H9 (cell line): ENCODE results near the gene TRIM23. TPM values are rescaled to one million over a fixed set of nuclear protein-coding genes. Genes with fewer than 3 reads are reported as not detected.

Experiments used
- DNase-seq: peaks from one replicate; pipeline ENCODE4 v3.0.0-alpha.2; 2017
- H2AFZ ChIP-seq: one replicate; pipeline ENCODE4 v1.6.1; 2013; ENCODE audit warnings: mild to moderate bottlenecking, low read length, control low read depth, moderate library complexity
- H2AK5ac ChIP-seq: 2 replicates; pipeline ENCODE4 v1.6.1; 2013; ENCODE audit warnings: low read length, control low read depth, mixed read lengths; ENCODE audit not compliant: insufficient read length
- H2BK120ac ChIP-seq: one replicate; pipeline ENCODE4 v1.6.1; 2013; ENCODE audit warnings: low read depth, mild to moderate bottlenecking, low read length, control low read depth, inconsistent platforms; ENCODE audit not compliant: poor library complexity, severe bottlenecking
- H2BK12ac ChIP-seq: 2 replicates; pipeline ENCODE4 v1.6.1; 2013; ENCODE audit warnings: low read length, control low read depth, mixed read lengths, low read depth; ENCODE audit not compliant: insufficient read length
- H2BK15ac ChIP-seq: 2 replicates; pipeline ENCODE4 v1.6.1; 2013; ENCODE audit warnings: low read depth, low read length, control low read depth
- H2BK20ac ChIP-seq: one replicate; pipeline ENCODE4 v1.6.1; 2013; ENCODE audit warnings: low read depth, mild to moderate bottlenecking, low read length, control low read depth, inconsistent platforms; ENCODE audit not compliant: poor library complexity, severe bottlenecking
- H2BK5ac ChIP-seq: 2 replicates; pipeline ENCODE4 v1.6.1; 2013; ENCODE audit warnings: low read length, control low read depth, mixed read lengths; ENCODE audit not compliant: insufficient read length
- H3K14ac ChIP-seq: 2 replicates; pipeline ENCODE4 v1.6.1; 2013; ENCODE audit warnings: low read length, control low read depth; ENCODE audit not compliant: insufficient read depth
- H3K18ac ChIP-seq: 2 replicates; pipeline ENCODE4 v1.6.1; 2013; ENCODE audit warnings: low read depth, mild to moderate bottlenecking, mixed read lengths, low read length, control low read depth; ENCODE audit not compliant: insufficient read length
- H3K23ac ChIP-seq: 2 replicates; pipeline ENCODE4 v1.6.1; 2013; ENCODE audit warnings: low read length, control low read depth, mixed read lengths, low read depth; ENCODE audit not compliant: insufficient read length
- H3K23me2 ChIP-seq: 2 replicates; pipeline ENCODE4 v1.6.1; 2013; ENCODE audit warnings: low read depth, mild to moderate bottlenecking, mixed read lengths, low read length, control low read depth; ENCODE audit not compliant: insufficient read length, poor library complexity, severe bottlenecking
- H3K27ac ChIP-seq: 2 replicates; pipeline ENCODE4 v1.5.1; 2013; ENCODE audit warnings: low read length, control low read depth, mixed read lengths, low read depth; ENCODE audit not compliant: insufficient read length
- H3K27me3 ChIP-seq: 2 replicates; pipeline ENCODE4 v1.6.1; 2013; ENCODE audit warnings: low read length, control low read depth, inconsistent platforms; ENCODE audit not compliant: insufficient read depth
- H3K4ac ChIP-seq: 2 replicates; pipeline ENCODE4 v1.6.1; 2013; ENCODE audit warnings: low read depth, mild to moderate bottlenecking, control low read depth, inconsistent platforms, low read length, moderate library complexity
- H3K4me1 ChIP-seq: 2 replicates; pipeline ENCODE4 v1.6.1; 2013; ENCODE audit warnings: low read length, control low read depth, inconsistent platforms; ENCODE audit not compliant: insufficient read depth
- H3K4me2 ChIP-seq: 2 replicates; pipeline ENCODE4 v1.6.1; 2013; ENCODE audit warnings: low read length, control low read depth, mixed read lengths; ENCODE audit not compliant: insufficient read length, insufficient read depth
- H3K56ac ChIP-seq: 2 replicates; pipeline ENCODE4 v1.6.1; 2013; ENCODE audit warnings: low read depth, mild to moderate bottlenecking, mixed read lengths, low read length, control low read depth; ENCODE audit not compliant: insufficient read length
- H3K79me1 ChIP-seq: 2 replicates; pipeline ENCODE4 v1.6.1; 2013; ENCODE audit warnings: low read depth, mild to moderate bottlenecking, moderate library complexity, low read length, control low read depth, inconsistent platforms; ENCODE audit not compliant: insufficient read depth, poor library complexity, severe bottlenecking
- H3K79me2 ChIP-seq: 2 replicates; pipeline ENCODE4 v1.6.1; 2013; ENCODE audit warnings: low read length, control low read depth, inconsistent platforms; ENCODE audit not compliant: insufficient read depth
- H3K9ac ChIP-seq: 2 replicates; pipeline ENCODE4 v1.6.1; 2013; ENCODE audit warnings: low read length, control low read depth, mixed read lengths; ENCODE audit not compliant: insufficient read length; ENCODE audit errors: extremely low read depth
- H3K9me3 ChIP-seq: one replicate; pipeline ENCODE4 v1.6.1; 2013; ENCODE audit warnings: low read depth, low read length, inconsistent platforms; ENCODE audit not compliant: control insufficient read depth
- H3T11ph ChIP-seq: one replicate; pipeline ENCODE4 v1.6.1; 2013; ENCODE audit warnings: mild to moderate bottlenecking, low read length, control low read depth, inconsistent platforms
- H4K20me1 ChIP-seq: one replicate; pipeline ENCODE4 v1.6.1; 2013; ENCODE audit not compliant: control insufficient read depth, insufficient read length, insufficient read depth
- H4K5ac ChIP-seq: 2 replicates; pipeline ENCODE4 v1.6.1; 2013; ENCODE audit warnings: low read depth, mild to moderate bottlenecking, mixed read lengths, low read length, control low read depth; ENCODE audit not compliant: insufficient read length
- H4K8ac ChIP-seq: replicated peaks from 2 replicates; pipeline ENCODE4 v1.6.1; 2013; ENCODE audit warnings: low read length, control low read depth, mixed read lengths, low read depth; ENCODE audit not compliant: insufficient read length
- H4K91ac ChIP-seq: 2 replicates; pipeline ENCODE4 v1.6.1; 2013; ENCODE audit warnings: low read depth, mild to moderate bottlenecking, moderate library complexity, mixed read lengths, low read length, control low read depth; ENCODE audit not compliant: insufficient read length
- H3K27ac Mint-ChIP-seq, 3 experiments: 2 replicates in 2 of 3; 3 replicates in 1 of 3; pipeline ENCODE4 v1.8.0; 2020 to 2021; ENCODE audit warnings: mixed read lengths in 3 of 3, mild to moderate bottlenecking in 1 of 3, moderate library complexity in 1 of 3
- H3K27me3 Mint-ChIP-seq: 2 replicates; pipeline ENCODE4 v1.8.0; 2021; ENCODE audit warnings: low read depth, mild to moderate bottlenecking, moderate library complexity, mixed read lengths
- H3K36me3 Mint-ChIP-seq, 3 experiments: 2 replicates in 2 of 3; 3 replicates in 1 of 3; pipeline ENCODE4 v1.8.0; 2020 to 2021; ENCODE audit warnings: low read depth in 3 of 3, mixed read lengths in 3 of 3; ENCODE audit not compliant: insufficient read depth in 1 of 3
- H3K4me1 Mint-ChIP-seq, 2 experiments: 2 replicates each; pipeline ENCODE4 v1.8.0; 2020; ENCODE audit warnings: mixed read lengths in 2 of 2
- H3K4me3 Mint-ChIP-seq, 2 experiments: 2 replicates in 1 of 2; 3 replicates in 1 of 2; pipeline ENCODE4 v1.8.0; 2020 to 2021; ENCODE audit warnings: mild to moderate bottlenecking in 2 of 2, mixed read lengths in 2 of 2, moderate library complexity in 1 of 2
- H3K9me3 Mint-ChIP-seq, 2 experiments: 2 replicates in 1 of 2; 3 replicates in 1 of 2; pipeline ENCODE4 v1.8.0; 2020; ENCODE audit warnings: mild to moderate bottlenecking in 2 of 2, mixed read lengths in 2 of 2, moderate library complexity in 1 of 2
- WGBS: extraction: QIAGEN DNeasy Blood & Tissue Kit; methylation state at CpG from one replicate; pipeline ENCODE4 v1.1.7; 2013; ENCODE audit warnings: missing lambda C conversion rate, low lambda C conversion rate, mixed read lengths; ENCODE audit not compliant: insufficient read length; ENCODE audit errors: extremely low coverage; 5-methylcytosine and 5-hydroxymethylcytosine counted together
- total RNA-seq: library from RNA; stranded (reverse); gene quantifications from 2 replicates; pipeline ENCODE4 v1.2.1, GENCODE V29; 2021
- TF ChIP-seq, protein P1 (sequence below): fragments of 200-600 bp; sonication (generic); conservative IDR thresholded peaks from 3 replicates; pipeline ENCODE4 v1.8.0; 2021; ENCODE audit warnings: antibody characterized with exemption, mild to moderate bottlenecking

The TRIM23 gene
- total RNA-seq, 1 experiment from 2014 or later, result 12.9 TPM

DNA sequence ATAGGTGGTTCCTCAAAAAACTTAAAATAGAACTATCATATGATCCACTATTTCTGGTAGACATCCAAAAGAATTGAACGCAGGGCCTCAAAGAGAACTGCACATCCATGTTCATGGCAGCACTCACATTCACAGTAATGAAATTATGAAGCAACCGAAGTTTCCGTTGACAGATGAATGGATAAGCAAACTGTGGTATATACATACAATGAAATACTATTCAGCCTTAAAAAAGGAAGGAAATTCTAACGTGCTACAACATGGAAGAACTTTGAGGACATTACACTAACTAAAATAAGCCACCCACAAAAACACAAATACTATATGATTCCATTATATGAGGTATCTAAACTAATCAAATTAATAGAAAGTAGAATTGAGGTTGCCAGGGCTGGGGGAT lies 79.7 kb downstream of the TRIM23 start:
- WGBS, result no CpG with 5 or more reads among the region's 4 CpGs
- Histone ChIP-seq H3K9me3 (no peaks in the 10 kb centered on the region), H3K23me2 (no peaks in the 10 kb centered on the region), H3K9ac (no peak overlapping the region), H3K18ac (no peak overlapping the region), H3K4me2 (no peak overlapping the region), H2AFZ (no peak overlapping the region), H4K20me1 (peaks cover 2% of the 10 kb centered on the region), H2BK12ac (no peak overlapping the region), H3K23ac (no peak overlapping the region), H2BK20ac (no peak overlapping the region), H3K4me1 (no peaks in the 10 kb centered on the region), H3K79me1 (no peaks in the 10 kb centered on the region), H4K8ac (no peak overlapping the region), H3K27me3 (no peaks in the 10 kb centered on the region), H3K56ac (no peak overlapping the region), H3K27ac (no peak overlapping the region), H2BK120ac (no peak overlapping the region), H3K14ac (no peak overlapping the region), H3K4ac (no peak overlapping the region), H4K5ac (no peak overlapping the region), H2BK5ac (no peak overlapping the region), H4K91ac (no peak overlapping the region), H2AK5ac (no peak overlapping the region), H2BK15ac (no peak overlapping the region), H3K79me2 (no peaks in the 10 kb centered on the region), H3T11ph (no peak overlapping the region)
- H3K36me3 Mint-ChIP-seq, result peaks cover 31 to 77% (median 68%) of the 10 kb centered on the region in 3 experiments
- TF ChIP-seq, protein P1, sequence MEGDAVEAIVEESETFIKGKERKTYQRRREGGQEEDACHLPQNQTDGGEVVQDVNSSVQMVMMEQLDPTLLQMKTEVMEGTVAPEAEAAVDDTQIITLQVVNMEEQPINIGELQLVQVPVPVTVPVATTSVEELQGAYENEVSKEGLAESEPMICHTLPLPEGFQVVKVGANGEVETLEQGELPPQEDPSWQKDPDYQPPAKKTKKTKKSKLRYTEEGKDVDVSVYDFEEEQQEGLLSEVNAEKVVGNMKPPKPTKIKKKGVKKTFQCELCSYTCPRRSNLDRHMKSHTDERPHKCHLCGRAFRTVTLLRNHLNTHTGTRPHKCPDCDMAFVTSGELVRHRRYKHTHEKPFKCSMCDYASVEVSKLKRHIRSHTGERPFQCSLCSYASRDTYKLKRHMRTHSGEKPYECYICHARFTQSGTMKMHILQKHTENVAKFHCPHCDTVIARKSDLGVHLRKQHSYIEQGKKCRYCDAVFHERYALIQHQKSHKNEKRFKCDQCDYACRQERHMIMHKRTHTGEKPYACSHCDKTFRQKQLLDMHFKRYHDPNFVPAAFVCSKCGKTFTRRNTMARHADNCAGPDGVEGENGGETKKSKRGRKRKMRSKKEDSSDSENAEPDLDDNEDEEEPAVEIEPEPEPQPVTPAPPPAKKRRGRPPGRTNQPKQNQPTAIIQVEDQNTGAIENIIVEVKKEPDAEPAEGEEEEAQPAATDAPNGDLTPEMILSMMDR, result no peak
- no peaks in the 10 kb centered on the region for H3K27me3 Mint-ChIP-seq
- H3K4me1 Mint-ChIP-seq, result no peaks in the 10 kb centered on the region
- H3K4me3 Mint-ChIP-seq, result no peak overlapping the region
- DNase-seq, result no peak
- no peak overlapping the region for H3K27ac Mint-ChIP-seq
- H3K9me3 Mint-ChIP-seq, result no peaks in the 10 kb centered on the region
